HG03432 (cell line): ENCODE results near the gene CACNA1C.

Experiments used
- ATAC-seq: cut with Tn5 transposase; IDR thresholded peaks from one replicate; pipeline ENCODE4 v1.9.1; 2021; ENCODE audit warnings: mild to moderate bottlenecking, moderate library complexity; ENCODE audit not compliant: unreplicated experiment

CACNA1C gene

DNA sequence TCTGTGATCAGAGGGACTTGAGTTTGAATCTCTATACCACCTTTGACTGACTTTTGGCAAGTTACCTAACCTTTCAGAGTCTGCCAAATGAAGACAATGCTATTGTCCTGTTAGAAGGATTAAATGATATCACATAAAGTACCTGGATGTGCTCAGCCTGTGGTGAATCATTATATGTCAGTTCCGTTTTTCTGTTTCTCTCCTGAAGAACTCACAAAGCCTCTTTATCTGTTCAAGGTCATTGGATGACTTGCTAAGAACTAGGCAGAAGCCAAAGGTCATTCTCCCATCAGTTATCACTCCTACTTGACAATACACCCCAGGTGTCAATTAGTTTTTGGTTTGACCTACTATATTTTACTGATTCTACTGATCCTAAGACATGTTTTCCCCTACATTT is 174.6 kb downstream of the CACNA1C start:
- no peak for ATAC-seq

DNA sequence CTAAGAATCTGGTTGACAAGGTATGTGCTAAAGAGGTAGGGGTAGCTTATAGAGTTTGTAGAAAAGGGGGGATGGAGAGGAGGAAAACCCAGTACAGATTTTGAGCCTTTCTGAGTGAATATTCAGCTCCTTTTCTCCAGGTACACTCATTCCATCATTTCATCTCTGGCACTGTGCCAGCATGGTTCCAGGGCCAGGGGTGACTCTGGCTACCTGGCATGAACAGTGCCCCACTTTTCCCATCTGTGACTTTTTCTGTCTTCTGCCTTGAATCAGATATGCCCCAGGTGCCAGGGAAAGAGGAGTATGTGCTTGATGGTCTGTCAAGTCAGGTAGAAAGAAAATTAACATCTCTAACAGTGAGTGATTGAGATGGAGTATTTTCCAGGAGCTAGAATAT is 175.7 kb downstream of the CACNA1C start:
- ATAC-seq: no peak

DNA sequence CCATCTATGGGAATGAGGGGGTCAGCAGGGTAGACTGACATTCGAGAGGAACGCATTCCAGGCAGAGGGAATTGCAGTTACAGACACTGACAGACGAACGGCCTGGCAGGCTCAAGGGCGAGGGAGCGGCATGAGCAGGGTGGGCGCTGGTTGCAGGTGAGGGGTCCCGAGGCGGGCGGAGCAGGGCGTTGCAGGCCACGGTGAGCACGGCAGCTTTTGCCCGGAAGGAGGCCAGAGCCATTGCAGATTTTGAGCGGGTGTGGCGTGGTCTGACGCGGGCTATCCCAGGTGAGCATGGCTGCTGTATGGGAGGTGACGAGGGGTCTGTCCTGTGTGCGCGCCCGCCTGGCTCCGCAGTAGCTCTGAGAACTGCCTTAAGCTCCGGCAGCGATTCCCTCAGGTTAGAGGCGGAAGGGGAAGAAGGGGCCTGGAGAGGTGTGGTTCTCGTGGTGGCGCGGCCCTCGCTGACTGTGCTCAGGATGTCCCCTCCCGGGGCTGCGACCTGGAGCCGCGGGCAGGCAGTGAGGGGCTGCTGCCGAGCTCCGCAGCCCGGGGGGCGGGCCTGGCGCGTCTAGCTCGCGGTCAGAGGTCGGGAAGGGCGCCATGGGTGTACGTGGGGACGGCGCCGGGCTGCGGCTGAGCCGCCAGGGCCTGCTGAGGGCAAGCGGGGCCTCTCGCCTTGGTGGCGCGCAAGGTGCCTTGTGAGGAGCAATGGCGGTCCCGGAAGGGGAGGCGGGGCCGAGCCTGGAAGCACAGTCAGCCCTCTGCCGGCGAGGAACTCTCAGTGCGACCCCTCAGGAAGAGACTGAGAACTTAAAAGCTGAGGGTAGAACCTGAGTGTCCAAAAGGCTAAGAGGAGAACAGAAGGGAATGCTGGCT is 177.1 kb downstream of the CACNA1C start:
- ATAC-seq: no peak

DNA sequence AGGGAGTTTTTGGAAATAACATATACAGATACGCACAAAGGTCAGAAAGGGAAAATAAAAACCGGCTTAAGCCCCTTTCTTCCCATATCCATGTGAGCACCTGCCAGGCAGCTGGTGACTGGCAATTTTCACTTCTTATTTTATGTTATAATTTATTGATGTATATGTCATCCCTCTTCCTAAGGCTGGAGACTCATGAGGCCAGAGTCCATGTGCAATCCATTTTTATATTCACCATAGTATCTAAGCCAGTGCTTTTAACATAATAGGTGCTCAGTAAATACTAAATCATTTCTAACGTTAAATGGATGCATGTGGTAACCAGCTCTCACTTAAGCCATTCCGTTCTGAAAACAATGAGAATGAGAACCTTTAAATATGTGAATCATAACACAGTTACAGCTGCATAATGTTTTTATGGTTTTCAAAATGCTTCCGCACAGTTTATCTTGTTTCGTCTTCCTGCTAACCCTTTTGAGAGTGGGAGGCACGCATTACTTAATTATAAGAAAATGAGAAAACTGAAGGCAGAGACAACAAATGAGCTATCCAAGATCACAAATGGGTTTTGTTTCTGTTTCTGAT is 178.3 kb downstream of the CACNA1C start:
- ATAC-seq: no peak

DNA sequence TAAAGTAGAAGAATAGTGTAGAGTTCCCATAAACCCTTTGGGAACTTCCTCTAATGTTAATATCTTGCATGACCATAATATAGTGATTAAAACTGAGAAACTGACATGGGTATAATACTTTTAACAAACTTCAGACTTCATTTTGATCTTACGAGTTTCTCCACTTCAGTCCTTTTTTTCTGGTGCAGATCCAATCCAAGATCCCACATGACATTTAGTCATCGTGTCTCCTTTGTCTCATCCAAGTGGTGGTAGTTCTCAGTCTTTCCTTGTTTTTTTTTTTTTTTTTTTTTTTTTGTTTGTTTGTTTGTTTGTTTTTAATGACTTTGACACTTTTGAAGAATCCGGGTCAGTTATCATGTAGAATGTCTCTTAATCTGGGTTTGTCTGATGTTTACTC is 179.2 kb downstream of the CACNA1C start:
- no peak for ATAC-seq

DNA sequence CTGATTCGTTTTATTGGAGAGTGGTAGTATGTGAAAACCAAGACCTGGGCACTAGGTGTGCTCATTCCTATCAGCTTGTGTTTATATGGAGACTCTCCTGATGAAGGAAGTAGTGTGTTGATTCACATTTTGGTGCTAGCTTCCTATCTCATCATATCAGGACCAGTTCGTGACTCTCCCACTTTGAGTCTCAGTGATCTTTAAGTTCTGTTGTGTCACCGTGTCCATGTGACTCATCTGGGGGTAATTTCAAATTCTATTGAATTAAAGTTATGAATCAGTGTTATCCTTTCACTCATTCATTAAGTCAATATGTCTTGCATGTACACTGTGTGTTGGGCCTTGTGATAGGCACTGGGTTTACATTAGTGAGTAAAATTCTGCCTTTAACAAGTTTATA is 180.2 kb downstream of the CACNA1C start:
- no peak for ATAC-seq

DNA sequence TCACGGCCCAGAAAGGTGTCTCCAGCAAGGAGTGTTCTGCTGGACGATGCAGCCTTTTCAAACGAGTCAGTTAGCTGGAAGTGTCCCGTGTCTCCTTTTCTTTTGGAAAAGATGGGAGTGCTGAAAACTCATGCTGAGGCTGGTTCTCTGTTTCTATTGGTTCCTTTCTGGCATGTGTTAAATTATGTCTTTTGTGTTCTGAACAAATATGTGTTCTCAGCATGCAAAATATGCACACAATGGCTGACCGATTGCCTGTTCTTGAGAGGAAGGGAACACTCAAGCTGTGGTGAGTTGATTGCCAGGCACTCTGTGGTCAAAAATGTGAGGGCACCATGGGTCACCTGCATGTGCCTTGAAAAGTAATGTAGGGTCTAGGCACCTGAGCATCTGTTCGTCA is 181.3 kb downstream of the CACNA1C start:
- no peak for ATAC-seq

DNA sequence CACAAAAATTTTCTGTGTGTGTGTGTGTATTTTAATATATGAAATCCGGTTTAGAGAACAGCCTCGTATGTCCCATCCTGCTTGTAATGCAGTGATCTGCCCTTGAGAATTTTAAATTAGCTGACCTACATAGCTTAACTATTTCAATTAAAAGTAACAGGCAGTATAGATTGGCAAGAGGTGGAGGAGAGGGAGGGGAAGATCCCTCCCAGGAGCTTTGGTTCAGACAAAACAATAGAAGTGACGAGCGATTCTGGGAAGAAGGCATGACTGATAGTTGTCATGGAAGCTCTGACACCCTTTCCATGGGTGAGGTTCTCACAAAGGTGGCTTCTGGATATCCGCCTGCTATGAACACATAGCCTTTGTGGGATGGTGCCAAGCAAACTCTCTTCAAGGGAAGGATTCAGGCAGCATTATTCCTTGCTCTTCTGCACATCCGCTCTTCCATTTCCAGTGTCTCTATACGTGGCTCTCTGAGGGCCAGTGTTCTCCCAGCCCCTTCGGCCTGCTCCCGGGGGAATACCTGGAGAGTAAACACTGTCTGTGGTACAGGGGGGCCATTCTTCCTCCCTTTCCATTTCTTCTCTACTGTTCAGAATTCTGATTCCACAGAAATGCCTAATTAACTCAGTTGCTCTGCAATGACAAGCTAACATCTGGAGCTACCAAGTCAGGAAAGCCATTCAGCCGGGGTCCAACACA is 182.0 kb downstream of the CACNA1C start:
- ATAC-seq: no peak

DNA sequence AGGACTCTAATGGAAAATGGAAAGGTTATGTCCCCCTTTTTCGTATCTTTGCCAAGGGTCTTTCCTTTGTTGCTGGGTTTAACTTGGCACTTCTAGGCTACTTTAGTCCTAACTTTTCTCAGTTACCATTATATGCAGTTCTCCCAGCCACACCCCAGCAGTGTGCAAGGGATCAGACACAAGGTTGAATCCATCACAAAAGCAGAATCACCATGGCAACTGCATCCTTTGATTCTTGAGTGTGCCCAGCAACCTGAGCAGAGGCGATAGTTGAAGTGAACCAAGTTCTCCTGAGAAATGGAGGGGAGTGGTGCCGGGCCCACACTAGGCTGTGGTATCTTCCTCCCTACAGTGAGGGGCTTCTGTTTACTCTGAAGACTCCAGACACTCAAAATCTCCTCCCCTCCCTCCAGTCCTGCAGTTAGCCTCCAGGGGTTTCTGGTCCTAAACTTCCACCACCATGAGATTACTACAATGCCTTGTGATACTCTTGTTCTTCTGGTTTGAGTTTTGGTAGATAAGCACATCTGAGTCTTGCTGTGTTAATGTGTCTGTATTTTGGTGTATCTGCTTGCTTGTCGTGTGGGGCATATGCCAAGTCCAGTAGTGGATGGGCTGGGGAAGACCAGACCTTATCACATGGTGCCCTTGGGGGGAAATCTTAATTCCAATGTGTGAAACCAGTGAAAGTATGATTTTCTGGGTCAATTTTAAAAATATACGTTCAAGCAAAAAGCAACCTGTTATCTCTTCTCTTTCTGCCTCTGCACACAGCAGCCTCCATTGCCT is 183.9 kb downstream of the CACNA1C start:
- ATAC-seq: no peak

DNA sequence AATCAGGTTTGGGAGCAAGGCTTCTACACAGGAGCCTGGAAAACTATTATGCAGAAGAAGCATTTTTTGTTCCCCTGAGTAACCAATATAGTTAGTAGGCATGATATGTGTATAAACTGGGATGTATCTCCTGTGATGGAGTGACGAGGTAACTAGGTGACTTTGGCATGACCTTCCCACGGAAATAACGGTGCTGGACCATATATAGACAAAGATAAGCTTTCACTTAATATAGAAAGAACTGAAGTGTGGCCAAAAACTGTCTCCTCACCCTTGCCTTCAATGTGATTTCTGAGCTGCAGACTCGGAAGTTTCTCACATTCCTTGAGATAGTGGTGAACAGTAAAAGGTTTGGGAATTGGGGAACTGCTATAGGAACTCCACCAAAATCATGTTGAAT is 185.3 kb downstream of the CACNA1C start:
- no peak for ATAC-seq

DNA sequence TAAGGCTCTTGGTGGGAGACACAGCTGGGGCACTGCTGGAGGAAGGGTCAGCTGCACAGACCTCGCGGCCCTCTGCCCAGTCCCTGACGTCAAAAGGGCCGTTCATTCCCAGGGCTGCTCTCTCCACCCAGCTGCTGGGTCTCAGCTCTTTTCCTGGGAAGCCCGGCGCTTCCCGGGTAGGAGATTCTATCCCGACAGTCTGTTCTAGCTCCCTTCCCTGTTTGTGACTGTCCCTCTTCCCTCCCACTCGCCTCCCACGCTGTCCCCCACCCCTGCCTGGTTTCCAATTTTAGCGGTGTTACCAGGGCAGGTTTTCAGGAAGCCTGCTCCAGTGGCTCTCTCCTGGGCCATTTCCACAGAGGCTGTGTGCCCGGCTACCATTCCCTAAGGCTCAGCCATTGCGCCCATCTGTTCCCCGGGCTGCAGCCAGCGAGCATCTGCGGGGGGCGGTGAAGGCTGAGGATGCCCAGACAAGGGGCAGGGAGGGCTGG is 186.6 kb downstream of the CACNA1C start:
- no peak for ATAC-seq

DNA sequence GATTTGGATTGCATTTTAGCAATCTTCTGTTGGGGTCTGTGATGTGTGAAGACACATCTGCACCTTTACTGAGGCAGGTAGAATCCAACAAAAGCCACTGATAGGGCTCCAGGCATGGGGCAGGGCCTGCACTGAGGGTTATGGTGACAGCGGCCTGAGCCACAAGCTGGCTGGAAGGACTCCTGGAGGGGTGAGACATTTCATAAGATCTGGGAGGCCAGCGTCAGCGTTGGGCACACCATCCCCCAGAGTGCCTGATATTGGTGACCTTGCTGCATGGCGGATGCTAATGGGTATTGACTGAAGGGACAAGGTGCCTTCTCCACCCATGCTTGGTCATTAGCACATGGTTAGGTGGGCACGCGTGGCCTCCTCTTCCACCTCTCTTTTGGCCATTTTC is 187.6 kb downstream of the CACNA1C start:
- ATAC-seq: no peak

DNA sequence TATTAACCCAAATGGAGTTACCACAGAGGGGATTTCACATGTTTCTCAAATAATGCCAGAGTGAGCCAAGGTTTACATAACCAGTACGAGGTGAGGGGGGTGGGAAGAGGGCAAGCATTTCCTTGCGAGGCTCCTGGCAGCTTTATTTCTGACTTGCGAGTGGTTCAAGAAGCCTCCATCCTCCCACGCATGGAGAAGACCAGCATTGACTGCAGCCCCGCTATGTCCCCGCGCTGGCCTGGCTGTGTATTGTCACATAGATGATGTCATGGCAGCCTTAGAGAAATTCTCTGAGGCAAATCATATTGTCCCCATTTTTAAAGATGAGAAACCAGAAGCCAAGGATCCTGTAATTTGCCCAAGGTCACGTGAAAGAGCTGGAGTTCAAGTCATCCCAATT is 188.2 kb downstream of the CACNA1C start:
- ATAC-seq: no peak

DNA sequence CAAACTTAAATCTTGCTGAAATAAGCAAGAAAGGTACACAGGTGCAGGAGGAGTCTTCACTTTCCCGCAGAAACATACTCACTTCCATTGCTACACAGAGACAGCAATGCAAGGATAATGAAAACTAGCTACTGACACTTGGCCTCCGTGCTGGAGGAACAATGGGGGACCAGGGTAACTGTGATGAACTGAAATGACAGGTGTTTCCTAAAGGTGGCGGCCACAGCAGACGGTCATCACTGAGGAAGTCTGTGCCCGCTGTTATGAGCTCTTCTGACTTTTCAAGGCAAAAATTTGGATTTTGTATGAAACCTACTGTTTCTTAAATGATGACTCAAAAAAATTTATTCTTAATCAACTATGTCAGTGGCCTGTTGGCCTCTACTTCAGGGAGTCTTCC is 189.4 kb downstream of the CACNA1C start:
- no peak for ATAC-seq

DNA sequence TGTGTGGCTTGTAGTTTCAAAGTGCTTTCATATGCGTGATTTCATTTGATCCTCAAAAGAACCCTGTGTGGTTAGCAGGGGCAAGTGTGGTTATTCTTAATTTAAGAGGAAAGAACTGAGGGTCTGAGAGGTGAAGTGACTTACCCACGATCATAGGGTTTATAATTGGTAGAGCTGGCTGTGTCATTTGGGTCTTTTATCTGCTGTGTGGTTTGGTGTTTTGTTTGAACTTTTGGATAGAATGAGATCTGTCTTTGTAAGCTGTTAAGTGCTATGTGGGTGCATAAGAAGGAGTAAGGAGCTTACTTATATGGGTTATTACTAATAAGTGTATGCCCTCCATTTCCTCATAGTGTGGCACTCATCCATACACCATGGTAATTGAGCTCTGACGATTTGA is 190.0 kb downstream of the CACNA1C start:
- no peak for ATAC-seq

DNA sequence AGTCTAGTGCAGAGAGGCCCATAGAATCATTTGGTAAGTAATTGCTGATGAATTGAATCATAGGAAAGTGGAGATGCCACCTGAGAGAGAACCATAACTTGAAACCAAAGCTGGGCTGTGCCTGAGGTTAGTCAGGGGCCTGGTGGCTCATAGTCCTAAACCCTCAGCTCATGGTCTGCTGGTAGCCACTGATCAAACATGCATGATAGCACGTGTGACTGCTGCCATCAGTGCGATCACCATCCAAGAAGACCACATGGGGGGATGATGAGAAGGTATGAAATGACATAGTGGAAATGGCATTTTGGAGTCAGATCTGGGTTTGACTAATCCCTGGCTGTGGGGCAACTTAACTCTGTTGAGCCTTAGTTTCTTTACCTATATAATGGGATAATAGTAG is 190.5 kb downstream of the CACNA1C start:
- ATAC-seq: no peak

DNA sequence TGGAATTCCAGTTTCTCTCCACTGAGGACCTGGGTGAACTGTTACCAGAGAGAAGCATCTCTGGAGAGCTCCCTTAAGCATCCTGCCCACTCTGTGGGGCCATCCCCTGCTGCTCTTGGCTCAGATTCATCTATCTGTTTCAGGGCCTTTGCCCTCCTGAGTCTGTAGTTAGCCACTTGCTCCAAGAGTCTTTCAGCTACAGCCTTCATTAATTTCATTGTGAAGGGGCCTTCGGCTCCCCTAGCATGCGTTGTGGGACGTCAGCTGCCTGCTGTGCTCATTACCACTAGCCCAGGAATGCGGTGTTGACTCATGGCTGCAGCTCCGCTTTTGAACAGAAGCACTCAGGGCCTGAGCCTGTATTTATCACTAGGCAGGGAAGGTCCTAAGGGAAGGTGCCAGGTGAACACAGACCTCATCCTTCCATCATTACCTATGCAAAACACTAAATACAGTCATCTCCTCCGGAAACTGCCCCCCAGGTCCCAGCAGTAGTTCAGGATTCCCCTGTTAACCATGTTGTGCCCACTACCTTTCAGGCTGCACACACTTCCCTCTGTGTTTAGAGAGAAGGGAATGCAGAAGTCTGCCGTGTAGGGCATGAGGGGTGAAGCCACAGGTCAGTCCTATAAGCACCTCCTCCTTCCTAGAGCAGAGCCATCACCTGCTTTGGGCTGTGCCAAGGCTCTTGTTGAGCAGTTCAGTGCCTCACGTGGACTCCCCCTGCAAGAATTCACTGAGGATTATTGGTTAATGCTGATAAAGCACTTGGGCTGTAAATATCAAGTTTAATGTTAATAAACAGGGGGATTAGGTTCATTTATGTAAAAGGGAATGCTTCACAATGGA is 191.4 kb downstream of the CACNA1C start:
- no peak for ATAC-seq

DNA sequence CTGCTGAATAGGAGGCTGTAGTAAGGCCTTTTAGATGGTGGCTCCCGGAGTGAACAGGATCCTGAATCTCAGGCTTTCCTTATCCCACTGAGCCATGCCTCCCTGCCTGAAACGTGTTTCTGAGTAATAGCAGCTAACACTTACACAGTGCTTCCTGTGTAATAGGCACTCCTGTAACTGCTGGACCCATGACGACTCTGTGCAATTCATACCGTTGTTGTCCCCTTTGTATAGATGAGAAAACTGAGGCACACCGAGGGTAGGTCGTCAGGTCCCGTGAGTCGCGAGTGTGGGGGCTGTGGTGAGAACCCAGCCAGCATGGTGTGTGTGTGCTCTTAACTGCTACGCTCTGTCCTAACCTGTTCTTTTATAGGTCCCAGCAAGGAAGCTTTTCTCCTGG is 193.6 kb downstream of the CACNA1C start:
- ATAC-seq: no peak

DNA sequence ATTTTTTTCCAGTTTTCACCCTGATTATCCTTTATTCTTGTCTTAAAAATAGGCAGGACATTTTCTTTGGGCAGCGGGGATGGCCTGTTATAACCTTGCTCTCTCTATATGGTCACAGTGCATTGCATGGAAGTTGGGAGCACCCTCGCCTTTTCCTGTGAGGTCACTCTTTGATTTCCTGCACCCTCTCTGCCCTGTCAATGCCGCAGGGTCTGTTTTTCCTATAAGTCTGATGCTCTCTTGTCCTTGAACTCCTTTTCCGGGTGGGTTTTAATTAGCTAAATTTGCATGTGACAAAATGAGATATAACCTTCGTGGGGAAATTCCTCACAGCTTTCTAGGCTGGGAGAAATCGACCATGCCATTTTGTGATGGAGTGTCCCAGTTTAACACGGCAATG is 194.3 kb downstream of the CACNA1C start:
- no peak for ATAC-seq

DNA sequence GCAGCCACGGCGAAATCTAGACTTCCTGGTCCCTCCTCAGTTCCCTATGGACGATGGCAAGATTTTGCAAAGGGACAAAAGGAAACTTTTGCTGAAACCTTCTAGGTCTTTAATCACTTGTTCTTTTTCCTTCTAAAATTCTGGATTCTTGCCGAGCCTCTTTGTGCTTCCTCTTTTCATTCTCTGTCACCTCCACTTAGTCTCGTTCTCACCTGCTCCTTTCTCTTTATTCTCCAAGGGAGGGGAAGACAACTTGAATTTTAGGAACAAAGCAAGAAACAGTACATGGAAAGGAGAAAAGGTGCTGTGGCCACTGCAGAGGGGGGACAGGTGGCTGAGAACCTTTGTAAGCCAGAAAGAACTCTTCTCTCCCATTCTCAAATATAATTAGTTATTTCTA is 194.8 kb downstream of the CACNA1C start:
- no peak for ATAC-seq
